Adipose tissue (tissue), 3 donors: Measurements from ENCODE around the gene PRG2. TPM values are rescaled to one million over a fixed set of nuclear protein-coding genes. Genes with fewer than 3 reads are reported as not detected.
"Not testable (repeated sequence)": the region's sequence is repeated elsewhere in the genome, so short reads cannot be mapped to it uniquely, and the experiment has no call there.

Experiments used
- H3K27ac ChIP-seq: one replicate; pipeline ENCODE4 v1.5.1; 2013; ENCODE audit warnings: low read depth, low read length
- WGBS, 3 donors: extraction: QIAGEN DNeasy Blood & Tissue Kit; methylation state at CpG; one replicate each; pipeline ENCODE4 v1.1.7; 2013; 5-methylcytosine and 5-hydroxymethylcytosine counted together
- polyA plus RNA-seq, 3 donors: library from polyadenylated mRNA; stranded (reverse); fragments of 200-250 nt; gene quantifications; one replicate each; pipeline ENCODE4 v1.2.3, GENCODE V29; 2013
- donor health status: healthy with polysubstance abuse.
- donor health status: Bipolar disorder and iron deficiency.
- donor health status: healthy.

Gene PRG2
- polyA plus RNA-seq, 3 donors, result 0.13 to 0.79 (median 0.13) TPM

DNA sequence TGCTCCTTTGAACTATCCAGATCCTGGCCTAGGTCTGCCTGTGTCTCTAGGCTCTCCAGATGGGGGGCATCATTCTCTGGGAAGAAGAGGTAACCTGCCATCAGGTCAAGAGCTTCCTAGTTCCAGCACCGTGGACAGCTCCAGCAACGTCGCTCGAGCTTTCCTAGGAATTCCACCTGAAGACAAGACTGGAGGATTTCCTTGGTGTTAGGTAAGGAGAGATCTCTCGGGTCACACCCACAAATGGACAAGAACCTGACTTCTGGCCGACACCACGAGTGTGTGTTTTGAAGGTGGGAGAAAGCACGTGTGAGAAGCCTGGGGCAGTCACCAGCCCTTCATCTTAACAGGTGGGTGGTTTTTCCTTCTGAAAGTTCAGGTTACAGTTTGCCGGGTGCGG, 10.7 kb downstream of the PRG2 start:
- no peak overlapping the region for H3K27ac ChIP-seq
- 27 to 32% (median 28%) methylated on average over 10 of the region's 10 CpGs for WGBS, 3 donors

DNA sequence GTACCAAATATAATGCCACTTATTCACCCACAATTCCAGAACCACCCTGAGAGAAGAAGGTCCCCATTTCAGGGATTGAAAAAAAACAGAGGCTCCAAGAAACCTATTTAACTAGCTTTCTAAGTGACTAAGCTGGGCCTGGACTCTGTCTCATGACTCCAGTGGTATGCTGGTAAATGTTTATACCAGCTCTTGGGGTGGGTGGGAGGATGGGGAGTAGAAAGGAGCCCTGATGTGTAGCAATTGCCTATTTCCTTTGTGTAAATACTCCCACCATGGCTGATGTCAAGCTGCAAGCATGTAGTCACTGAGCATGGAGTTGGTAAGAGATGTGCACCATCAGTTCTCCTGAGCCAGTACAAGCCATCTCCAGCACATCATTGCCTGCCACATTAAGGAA, 12.3 kb downstream of the PRG2 start:
- H3K27ac ChIP-seq, result no peak overlapping the region

DNA sequence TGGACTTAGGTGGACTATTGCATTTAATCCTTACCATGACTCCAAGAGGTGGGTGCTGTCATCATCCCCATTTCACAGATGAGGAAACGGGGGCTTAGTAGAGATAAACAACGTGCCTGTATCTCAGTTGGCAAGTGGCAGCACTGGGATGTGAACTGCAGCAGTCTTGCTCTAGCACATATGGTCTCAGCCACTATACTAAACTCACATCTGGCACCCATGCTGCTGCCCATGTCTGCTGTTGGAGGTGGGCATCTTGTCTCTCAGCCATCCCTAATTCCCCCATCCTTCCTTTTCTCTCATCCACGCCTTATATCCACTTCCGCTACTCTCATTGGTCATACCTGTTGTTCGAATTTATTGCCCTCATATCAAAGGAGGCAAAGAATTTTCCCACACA, 13.3 kb downstream of the PRG2 start:
- H3K27ac ChIP-seq, result no peak overlapping the region
- WGBS, 3 donors, result 69 to 74% (median 70%) methylated on average over 5 of the region's 5 CpGs

DNA sequence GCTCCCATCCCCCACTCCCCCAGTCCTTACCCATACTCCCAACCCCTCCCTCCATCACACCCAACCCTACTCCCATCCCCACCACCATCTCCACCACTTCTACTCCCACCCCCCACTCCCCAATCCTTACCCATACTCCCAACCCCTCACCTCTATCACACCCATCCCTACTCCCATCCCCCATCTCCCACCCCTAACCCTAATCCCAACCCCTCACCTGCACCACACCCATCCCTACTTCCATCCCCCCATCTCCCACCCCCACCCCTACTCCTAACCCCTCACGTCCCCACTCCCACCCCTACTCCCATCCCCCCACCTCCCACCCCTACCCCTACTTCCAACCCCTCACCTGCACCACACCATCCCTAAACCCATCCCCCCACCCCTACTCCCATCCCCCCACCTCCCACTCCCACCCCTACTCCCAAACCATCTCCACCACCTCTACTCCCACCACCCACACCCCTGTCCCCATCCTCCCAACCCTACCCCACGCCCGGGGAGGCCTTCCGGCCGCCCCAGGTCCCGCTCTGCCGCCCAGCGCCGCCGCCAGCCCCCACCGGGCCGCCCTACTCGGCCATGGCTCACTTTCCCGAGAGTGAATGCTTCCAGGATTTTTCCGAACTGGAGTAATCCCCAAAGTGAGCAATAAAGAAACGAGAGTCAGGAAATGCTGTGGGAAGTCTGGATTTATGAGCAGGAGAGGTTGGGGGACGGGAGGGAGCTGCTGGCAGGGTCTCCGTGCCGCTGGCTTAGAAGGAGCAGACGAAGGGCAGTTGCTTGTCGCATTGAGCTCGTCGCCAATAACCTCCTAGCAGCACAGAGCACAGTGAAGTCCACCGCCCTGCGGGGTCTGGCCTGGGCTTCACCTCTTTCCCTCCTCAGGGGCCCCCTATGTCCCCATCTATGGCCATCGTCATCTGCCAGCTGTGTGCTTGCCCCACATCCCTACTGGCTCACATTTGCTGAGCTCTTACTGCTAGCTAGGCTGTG, 14.1 kb downstream of the PRG2 start:
- 40 to 72% (median 58%) methylated on average over 25 to 26 of the region's 26 CpGs for WGBS, 3 donors
- no peak overlapping the region for H3K27ac ChIP-seq

DNA sequence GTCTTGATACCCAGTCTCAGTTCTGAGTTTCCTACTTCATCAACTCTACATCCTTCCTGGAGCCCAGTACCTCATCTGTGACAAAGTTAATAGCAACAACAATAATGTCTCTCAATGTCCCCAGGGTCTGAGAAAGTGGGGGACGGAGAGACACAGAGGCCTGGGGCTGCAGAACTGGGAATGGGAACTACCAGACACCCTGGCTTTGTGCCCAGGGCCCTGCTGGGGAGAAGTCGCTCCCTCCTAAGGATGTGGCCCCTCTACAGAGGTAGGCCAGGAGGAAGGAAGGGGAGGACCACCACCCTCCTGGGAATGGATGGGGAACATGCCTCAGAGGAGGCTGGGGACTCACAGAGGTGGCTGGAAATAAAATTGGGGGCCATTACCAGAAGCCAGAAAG, 15.0 kb downstream of the PRG2 start:
- 38 to 76% (median 42%) methylated on average over 2 of the region's 2 CpGs for WGBS, 3 donors
- H3K27ac ChIP-seq, result no peak overlapping the region

DNA sequence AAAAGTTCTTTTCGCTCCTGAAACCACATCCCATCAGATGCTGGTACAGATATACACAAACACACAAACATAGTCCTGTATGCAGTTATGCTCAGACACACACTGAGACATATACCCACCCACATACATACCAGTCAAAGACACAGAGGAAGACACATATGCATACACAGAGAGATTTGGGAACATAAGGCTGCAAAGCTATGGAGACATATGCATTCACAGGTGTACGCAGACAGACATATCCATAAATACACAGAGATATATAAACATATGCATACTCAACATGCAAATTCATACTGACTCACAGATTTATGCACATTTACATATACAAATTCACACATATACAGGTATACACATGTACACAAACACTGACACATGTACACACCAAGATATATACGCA, 15.5 kb downstream of the PRG2 start:
- 94 to 97% (median 95%) methylated on average over 3 of the region's 3 CpGs for WGBS, 3 donors

DNA sequence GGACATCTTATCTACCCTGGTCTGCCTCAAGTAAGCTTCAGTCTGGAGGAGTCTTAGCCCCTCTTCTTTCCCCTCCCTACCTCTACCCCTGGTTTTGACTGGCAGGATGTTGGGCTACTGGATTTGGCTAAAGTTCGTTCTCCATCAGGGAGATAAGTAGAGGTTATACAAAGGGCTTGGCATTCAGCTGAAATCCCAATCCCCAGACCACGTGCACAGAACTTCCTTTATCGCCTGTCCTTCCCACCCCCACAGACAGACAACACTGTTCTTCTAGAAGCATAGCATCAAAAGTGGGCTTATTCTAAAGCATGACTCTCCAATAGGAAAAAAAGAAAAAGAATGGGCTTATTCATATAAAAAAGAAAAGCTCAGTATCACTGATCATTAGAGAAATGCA, 17.3 kb downstream of the PRG2 start:
- no peak overlapping the region for H3K27ac ChIP-seq
- WGBS, 3 donors, result 26 to 53% (median 42%) methylated on average over 3 of the region's 3 CpGs

More for the DNA sequence above, 15.5 kb downstream of the PRG2 start:
- H3K27ac ChIP-seq, result no peak overlapping the region

DNA sequence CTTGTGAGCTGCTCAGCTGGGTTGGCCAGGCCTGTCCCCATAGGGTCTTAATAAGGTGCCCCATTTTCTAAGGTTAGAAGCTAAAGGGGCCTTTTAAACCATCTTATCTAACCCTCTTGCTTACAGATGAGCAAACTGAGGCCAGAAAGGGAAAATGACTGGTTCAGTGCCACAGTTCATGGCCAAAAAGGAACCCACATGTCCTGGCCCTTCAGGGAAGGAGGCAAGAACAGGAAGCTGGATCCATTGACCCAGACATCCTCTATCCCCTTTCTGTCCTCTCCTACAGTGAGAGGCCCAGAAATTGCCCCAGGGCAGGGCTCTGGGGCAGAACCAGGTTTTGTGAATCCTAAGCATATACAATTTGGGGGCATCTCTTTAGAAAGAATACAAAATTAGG, 19.5 kb downstream of the PRG2 start:
- no peak overlapping the region for H3K27ac ChIP-seq

DNA sequence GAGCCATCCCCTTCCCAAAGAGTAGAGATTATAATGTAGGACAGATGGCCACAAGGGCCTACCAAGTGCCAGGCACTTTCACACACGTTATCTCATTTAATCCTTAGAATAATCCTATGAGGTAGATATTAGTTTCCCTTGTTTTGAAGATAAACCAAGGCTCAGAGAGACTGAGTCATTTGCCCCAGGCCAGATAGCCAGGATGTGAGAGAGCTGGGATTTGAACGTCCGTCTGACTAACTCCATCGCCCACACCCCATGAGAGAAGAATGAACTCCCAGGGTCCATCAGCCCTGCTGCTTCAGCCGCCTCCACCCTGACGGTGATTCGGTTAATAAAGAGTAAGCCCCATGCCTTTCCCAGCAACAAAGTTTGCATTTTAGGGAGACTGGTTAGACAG, 20.2 kb downstream of the PRG2 start:
- no peak overlapping the region for H3K27ac ChIP-seq
- 87 to 92% (median 87%) methylated on average over 7 of the region's 7 CpGs for WGBS, 3 donors

DNA sequence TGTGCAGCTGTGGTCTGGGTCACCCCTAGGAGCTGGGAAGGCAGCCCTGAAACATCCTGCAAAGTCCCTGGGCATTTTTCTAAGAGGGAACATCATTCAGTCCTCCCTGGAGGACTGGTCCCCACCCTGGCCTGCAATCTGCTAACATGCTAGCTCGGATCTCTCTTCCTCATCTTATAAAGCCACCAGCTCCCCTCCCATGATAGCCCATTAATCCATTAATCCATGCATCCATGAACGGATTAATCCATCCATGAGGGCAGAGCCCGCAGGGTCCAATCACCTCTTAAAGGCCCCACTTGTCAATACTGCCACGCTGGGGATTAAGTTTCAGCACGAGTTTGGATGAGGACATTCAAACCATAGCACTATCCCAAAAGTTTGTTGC, 21.6 kb downstream of the PRG2 start:
- no peak overlapping the region for H3K27ac ChIP-seq
- 63 to 77% (median 64%) methylated on average over 5 of the region's 5 CpGs for WGBS, 3 donors

DNA sequence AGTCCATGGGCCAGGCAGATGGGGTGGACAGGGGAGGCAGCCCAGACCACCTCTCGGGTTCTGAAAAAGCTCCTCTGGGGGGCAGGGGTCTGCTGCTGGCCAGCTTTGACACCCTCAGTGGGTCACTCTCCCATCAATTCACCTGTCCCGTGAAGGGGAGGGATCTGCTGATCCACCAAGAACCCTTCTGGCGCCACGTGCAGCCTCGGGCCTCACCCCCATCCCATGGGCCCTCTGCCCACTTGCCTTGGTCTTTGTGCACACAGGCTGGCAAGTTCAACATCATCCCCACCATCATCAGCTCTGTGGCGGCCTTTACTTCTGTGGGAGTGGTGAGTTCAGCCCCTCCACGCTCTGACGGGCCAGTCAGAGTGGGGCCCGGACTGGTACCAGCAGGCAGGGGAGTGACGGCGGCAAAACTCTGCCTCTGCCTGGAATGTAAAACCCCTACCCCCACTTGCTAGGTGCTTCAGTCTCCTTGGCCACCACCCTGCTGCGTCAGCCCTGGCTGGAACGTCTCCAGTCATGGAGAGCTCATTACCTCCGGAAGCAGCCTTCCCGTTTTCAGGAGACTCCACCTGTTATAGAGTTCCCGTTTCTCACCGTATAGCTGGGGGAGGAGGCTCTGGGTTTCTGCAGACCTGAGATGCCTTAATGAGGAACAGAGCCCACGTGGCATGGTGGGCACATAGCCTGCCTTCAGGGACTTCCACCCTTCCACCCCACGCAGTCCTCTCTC, 22.2 kb downstream of the PRG2 start:
- 46 to 58% (median 49%) methylated on average over 18 to 19 of the region's 19 CpGs for WGBS, 3 donors
- no peak overlapping the region for H3K27ac ChIP-seq

DNA sequence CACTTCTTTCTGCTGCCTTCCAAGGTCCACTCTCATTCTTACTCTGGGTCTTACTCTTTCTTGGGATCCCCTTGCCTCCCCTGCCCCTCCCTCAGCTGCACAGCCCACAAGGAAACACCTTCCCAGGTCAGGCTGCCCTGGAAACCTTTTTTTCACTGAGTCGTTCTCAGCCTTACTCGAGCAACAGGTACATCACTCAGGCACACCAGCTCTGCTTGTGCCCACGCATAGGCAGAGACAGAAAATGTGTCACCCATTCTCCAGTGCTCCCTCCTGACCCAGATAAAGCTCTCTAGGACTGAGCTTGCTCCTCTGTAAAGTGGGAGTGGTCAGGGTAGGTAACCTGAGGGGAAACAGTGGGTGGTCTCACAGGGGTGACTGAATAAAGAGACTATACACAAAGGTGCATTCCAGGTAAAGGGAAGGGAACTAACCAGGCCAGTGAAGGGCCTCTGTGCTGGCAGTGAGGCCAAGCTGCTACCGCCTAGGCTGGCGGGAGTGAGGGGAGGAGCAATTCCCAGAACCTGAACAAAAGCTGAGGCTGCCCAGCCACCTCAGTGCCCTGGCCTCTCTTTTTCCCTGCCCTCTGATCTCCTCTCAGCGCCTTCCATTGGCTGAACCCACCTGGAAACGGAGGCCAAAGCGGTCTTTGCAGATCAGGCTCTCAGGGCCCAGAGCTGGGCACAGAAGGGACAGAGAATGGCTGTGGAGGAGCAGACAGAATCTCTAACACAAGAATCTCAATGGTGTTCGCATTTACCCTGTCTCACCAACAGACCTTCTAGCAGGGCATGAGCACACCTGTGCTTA, 25.4 kb downstream of the PRG2 start:
- WGBS, 3 donors, result 79 to 92% (median 87%) methylated on average over 9 of the region's 9 CpGs
- H3K27ac ChIP-seq, result no peak overlapping the region

DNA sequence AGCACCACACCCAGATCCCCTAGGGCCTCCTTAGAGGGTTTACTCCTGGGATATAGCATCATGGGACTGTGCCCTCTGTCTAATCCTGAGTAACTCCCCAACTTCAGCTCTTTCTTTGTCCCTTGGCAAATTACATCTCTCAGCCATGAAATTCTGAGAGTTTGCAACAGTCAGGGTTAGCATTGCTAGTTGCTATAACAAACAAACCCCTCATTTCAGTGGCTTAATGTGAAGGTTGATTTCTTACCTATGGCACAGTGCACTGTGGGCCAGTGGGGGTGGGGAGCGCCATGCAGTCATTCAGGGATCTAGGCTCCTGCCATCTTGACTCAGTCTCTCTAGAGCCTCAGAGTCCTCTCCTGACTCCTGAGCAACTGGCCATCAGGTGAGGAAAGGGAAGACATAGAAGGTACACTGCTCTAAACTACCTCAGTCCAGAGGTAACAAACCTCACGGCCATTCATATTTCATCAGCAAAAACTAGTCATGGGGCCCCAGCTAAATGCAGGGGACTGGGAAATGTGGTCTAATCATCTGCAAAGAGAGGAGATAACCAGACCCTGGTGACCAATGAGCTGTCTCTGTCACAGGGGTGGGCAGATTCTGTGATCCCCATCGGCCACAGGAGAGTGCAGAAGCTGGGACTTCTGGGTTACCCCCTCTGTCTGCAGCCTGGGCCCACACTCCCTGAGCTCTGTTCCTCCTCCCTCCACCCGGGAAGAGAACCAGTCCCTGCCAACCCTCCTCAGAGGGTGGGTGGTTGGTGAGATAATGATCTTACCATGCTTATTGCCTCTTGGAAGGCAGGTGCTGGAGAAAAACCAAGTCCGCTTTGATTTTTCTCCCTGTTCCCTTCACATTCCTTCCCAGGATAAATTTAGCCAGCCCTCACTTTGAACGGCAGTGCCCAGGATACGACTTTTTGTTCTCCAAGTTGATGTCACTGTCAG, 27.0 kb downstream of the PRG2 start:
- H3K27ac ChIP-seq, result no peak overlapping the region
- WGBS, 3 donors, result 61 to 72% (median 66%) methylated on average over 7 of the region's 7 CpGs

DNA sequence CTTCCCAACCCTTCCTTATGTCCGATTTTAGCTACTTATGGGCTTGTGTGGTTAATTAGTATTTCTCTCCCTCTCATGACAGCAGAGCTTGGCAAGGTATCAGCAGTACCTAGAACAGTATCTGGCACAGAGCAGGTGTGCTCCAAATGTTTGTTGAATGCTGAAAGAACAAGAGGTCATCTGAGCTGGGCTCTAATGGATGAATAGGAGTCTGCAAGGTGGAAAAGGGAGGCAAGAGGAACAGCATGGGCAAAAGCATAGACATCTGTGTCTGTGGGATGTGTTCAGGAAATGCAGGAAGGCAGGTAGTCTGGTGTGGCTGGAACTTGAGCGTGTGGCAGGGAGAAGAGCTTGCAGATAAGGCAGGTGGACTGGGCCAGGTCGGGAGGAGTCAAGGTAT, 28.5 kb downstream of the PRG2 start:
- WGBS, 3 donors, result 83 to 88% (median 85%) methylated on average over 3 of the region's 3 CpGs
- H3K27ac ChIP-seq, result no peak overlapping the region

DNA sequence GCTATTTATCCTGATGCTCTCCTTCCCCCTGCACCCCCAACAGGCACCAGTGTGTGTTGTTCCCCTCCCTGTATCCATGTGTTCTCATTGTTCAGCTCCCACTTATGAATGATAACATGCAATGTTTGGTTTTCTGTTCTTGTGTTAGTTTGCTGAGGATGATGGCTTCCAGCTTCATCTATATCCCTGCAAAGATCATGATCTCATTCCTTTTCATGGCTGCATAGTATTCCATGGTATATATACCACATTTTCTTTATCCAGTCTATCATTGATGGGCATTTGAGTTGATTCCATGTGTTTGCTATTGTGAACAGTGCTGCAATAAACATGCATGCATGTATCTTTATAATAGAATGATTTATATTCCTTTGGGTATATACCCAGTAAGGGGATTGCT, 29.0 kb downstream of the PRG2 start:
- H3K27ac ChIP-seq, result not testable (repeated sequence)

DNA sequence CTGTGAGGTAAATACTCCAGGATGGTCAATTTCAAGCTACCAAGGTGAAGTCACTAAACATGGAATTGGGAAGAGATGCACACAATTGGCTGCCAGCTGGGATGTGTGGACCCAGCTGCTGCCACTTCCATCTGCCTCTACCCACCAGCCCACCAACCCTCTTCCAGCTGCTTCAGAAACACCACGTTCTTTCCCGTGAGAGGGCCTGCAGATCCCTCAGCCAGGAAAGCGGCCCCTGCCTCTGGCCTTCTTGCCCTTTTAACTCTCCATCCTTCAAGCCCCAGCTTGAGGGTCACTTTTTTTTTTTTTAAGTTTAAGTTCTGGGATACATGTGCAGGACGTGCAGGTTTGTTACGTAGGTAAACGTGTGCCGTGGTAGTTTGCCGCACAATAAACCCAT, 29.5 kb downstream of the PRG2 start:
- 93 to 95% (median 94%) methylated on average over 8 of the region's 8 CpGs for WGBS, 3 donors
- no peak overlapping the region for H3K27ac ChIP-seq

DNA sequence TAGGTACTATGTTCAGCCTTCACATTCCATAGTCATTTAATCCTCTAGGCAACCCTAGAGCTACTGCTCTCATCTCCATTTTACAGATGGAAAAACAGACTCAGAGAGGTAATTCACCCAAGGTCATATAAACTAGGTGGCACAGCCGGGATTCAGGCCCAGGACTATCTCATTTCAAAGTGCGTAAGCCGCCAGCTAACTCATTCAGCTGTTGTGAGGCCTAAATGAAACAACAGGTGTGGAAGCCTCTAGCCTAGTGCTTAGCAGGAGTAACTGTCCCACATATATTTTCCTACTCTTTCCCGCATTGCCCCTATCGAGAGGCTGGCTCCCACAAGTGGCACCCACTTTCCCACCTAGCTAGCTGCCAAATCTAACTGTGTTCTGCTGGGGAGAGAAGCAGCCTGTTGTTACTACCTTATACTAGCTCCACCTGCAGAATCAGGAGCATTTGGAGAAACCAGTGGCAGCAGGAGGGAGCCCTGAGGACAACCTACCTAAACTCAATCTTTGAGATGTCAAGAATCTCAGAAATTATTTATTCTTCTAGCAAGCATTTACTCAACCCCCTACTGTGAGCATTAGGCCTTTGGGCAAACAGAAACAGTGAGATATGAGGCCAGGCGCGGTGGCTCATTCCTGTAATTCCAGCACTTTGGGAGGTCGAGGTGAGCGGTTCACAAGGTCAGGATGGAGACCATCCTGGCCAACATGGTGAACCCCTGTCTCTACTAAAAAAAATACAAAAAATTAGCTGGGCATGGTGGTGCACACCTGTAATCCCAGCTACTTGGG, 30.4 kb downstream of the PRG2 start:
- no peak overlapping the region for H3K27ac ChIP-seq
- WGBS, 3 donors, result 62 to 92% (median 86%) methylated on average over 9 of the region's 9 CpGs
